NCI-H2171 treated with DMSO at 0.1 percent for 48 hours (cell line): ENCODE measurements around the gene APOLD1.
A peak's percentile ranks its signal among the peaks of the same experiment; 100 is the strongest.
"Not testable (repeated sequence)": the region's sequence is repeated elsewhere in the genome, so short reads cannot be mapped to it uniquely, and the experiment has no call there.

ENCODE experiments used
- DNase-seq: peaks from one replicate; lab custom pipeline; 2025; lab: John Stamatoyannopoulos, UW

Gene APOLD1

DNA sequence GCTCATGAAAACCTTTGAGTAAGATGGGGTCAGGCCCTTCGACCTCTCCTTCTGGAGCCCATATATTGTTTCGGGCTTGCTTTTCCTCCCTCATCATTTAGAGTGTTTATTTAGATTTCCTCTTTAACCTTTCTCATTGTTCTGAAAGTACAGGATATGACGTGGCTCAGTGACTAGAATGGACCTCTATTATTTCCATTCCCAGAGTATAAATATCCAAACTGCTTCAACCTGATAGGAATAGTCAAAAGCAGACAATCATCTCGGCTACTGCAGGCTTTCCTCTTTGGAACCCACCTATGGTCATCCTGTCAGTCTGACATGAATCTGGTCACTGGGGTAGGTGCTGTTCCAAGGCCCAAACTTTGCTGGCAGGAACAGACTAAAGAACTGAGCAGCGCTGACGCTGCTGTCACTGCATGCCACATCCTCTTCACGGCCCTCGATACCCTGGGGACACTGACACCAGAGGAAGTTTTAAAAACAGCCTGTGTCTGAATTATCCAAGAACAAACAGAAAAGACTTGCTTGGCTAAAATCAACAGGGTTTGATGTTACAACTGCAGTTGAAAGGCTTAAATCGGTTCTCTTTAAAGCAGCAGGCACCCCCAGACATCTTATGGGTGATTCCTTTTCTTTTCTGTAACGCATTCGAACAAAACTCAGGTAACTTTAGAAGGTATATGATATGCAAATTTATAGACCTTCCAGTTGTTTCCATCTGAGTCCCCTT lies 22.7 kb downstream of the APOLD1 start:
- DNase-seq = no peak

DNA sequence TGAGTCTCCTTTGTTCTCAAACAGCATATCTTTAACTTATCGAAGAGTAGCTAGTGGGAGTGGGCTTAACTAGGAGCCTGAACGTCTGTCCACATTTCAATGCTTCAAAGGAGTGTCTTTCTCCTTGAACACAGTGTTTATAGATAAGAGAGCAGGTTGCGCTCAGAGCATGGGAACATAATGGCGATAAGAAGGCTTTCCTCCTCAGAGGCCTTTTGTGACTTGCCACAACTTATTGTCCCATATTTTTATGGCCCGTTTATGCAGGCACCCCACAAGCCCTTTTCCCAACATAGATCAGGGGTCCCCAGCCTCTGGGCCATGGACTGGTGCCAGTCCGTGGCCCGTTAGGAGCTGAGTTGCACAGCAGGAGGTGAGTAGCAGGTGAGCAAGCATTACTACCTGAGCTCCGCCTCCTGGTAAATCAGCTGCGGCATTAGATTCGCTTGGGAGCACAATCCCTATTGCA lies 25.1 kb downstream of the APOLD1 start:
- no peak for DNase-seq

DNA sequence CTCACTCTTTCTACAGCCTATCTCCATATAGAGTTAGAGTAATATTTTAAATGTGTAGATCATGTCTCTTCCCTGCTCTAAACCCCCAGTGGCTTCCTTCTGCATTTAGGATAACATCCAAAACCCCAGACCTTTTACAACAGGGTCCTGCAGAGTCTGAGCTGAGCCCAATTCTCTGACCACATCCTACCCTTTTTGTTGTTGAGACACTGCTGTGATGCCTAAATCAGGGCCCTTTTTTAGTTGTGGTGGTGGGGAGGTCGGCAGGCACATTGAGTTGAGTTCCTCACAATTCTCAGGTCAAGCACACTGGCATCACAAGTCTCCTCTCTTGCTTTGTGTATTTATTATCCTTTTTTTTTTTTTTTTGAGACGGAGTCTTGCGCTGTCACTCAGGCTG lies 25.9 kb downstream of the APOLD1 start:
- DNase-seq = no peak

DNA sequence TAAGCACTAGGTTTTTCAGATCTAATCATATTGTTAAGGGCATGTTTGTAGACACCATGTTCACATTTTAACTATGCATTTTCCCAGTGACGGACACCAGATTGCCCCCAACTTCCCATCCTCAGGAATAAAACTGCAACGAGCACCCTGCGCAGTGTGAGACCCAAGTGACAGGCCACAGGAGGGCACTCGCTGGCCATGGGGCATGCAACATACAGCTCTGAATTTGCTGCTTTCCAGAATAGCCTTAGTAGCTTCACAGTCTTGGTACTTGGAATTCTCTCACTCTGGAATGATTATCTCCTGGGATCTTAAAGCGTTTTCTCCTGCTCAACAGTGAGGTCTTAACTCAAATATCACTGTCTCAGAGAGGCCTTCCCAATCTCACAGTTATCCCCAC lies 26.7 kb downstream of the APOLD1 start:
- DNase-seq = no peak

DNA sequence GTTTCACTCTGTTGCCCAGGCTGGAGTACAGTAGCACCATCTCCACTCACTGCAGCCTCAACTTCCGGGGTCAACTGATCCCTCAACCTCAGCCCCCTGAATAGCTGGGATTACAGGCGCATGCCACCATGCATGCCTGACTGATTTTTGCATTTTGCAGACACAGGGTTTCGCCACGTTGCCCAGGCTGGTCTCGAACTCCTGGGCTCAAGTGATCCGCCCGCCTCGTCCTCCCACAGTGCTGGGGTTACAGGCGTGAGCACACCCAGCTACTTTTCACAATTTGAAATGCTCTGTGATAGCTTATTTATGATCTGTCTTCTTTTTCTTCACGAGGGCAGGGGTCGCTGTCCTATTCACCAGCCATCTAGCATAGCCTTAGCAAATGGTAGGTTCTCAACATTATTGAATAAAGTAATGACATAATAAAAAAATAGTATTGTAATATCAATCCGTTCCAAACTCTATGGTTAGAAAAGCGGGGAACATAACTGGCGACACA lies 27.2 kb downstream of the APOLD1 start:
- no peak for DNase-seq

DNA sequence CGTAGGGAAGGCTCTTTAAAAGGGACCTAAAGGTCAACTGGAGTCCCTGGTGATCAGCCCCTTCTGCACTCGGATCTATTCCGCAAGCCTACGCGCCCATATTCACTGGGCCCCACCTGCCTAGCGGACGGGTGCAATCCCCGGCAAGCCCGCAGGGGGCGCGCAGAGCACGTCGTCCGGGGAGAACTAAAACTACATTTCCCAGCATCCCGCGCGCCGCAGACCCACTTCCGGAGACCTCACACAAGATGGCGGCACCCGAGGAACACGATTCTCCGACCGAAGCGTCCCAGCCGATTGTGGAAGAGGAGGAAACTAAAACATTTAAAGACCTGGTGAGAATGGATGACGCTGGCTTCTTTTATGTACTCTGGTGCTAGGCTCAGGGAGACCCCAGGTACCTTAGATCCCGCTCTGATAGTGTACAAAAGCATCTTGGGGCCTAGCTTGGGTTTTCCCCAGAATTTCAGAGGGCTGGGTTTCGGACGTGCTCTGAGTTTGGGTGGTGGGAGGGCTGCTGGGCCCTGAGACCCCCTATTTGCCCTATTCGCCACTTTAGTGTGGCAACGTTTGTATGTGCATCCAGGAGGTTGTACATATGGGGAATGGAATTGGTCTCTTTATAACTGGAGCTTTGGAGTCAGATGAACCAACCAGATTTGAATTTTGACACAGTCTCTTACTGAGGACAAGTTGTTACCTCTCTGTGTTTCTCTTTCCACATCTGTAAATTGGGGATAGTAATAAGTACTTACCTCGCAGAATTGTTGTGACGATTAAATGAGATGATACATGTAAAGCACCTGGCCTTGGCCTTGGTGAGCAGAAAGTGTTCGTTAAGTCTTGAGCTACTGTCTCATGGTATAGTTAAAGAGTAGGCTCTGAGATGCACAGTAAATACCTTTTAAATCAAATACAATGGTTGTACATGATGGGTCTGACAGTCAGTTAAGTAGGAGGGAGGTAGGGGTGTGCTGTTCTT lies 28.0 kb downstream of the APOLD1 start, which contains the start of gene DDX47:
DDX47 (plus strand) TSS at position 227 of the 982 bp plus-strand sequence; CDS start at position 249, 22 bp downstream.
- peak; percentile 82 for DNase-seq

DNA sequence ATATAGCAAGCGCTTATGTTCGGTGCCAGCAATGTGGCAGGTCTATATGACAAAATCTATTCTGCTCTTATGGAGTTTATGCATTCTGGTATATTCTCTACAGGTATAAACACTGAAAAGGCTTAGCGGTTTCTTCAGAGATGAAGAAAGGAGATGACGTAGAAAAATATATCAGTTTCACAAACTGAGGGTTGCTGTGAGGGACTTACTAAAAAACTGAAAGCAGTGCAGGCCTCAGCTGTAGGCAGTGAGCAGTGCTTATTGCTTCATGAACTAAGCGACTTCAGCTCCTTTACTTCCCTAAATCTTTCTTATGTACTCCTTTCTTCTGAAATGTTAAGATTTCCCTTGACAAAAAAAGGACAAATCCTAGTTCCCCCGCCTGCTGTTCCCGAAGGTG lies 32.2 kb downstream of the APOLD1 start:
- peak; percentile 17 for DNase-seq

DNA sequence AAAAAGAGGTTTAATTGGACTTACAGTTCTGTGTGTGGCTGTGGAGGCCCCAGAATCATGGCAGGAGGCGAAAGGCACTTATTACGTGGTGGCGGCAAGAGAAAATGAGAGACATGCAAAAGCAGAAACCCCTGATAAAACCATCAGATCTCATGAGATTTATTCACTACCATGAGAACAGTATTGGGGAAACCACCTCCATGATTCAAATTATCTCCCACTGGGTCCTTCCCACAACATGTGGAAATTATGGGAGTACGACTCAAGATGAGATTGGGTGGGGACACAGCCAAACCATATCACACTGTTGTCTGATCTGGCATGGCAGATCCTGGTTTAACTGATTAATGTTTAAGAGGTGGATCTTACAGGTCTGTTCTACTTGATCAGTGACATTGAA lies 33.2 kb downstream of the APOLD1 start:
- no peak for DNase-seq

DNA sequence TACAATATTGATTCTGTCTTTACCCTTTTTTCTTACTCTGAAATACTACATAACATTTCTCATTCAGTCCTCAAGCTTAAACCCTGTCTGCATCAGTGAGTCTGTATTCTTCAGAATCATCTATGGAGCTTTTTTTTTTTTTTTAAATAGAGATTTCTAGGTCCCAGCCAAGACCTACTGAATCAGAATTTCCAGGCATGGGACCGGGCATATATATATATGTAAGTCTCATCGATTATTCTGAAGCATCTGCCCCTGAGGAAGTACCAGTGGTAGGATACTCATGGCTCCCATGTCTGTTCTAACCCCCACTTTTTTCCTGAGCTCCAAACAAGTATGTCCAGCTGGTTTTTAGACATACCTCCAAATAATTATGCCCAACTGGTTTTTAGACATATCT lies 33.8 kb downstream of the APOLD1 start:
- no peak for DNase-seq

DNA sequence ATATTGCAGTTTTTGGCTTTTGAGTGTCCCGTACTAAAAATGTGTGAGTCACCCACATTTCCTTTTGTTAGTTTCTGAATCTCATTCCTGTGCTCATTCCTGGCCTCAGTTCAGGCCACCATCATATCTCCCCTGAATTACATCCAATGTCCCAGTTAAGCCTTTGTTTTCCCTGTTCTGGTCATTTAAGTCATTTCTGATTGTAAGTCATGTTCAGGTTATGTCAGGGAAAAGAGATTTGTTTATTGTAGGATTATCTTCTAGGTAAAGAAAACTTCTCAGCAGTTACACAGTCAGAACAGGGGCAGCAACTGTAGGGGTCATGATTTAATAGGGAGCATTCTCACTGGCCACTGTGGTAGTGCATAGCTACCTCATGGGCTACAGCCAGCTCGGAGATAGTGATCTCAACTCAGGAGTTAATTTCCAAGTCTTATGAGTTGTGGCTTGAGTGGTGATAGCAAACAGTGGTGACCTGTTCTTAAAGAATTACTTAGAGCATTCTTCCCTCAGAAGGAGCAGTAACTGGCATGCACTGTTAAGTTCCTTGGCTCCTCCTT lies 34.4 kb downstream of the APOLD1 start:
- DNase-seq = no peak

DNA sequence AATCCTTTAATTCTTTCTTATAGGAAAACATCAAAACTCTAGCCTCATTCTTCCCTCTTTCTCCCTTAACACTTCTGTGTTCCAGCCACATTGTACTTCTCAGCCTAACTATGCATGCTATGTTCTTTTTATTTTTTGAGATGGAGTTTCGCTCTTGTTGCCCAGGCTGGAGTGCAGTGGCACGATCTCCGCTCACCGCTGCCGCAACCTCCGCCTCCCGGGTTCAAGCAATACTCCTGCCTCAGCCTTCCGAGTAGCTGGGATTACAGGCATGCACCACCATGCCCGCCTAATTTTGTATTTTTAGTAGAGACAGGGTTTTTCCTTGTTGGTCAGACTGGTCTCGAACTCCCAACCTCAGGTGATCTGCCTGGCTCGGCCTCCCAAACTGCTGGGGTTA lies 34.9 kb downstream of the APOLD1 start:
- DNase-seq = not testable (repeated sequence)

DNA sequence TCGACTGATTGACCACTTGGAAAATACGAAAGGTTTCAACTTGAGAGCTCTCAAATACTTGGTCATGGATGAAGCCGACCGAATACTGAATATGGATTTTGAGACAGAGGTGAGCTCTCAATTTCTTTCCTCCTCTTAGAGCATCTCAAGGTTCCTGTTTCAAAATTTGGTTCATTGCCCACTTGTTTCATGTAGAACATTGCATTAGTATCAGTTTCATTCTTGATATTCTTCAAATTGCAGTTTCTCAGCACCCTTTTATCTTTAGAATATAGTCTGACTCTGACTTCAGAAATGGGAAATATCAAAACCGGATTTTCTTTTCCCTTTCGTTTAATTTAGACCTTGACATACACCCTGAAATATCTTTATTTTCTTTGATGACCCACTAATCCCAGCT lies 36.5 kb downstream of the APOLD1 start:
- DNase-seq = no peak

DNA sequence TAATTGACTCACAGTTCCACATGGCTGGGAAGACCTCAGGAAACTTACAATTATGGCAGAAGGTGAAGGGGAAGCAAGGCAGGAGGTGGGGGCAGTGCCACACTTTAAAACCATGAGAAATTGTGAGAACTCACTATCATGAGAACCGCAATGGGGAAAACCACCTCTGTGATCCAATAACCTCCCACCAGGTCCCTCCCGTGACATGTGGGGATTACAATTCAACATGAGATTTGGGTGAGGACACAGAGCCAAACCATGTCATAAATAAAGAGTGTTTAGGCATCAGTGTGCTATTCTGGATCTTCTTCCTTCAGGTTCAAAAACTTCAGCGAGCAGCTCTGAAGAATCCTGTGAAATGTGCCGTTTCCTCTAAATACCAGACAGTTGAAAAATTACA lies 37.4 kb downstream of the APOLD1 start:
- no peak for DNase-seq

DNA sequence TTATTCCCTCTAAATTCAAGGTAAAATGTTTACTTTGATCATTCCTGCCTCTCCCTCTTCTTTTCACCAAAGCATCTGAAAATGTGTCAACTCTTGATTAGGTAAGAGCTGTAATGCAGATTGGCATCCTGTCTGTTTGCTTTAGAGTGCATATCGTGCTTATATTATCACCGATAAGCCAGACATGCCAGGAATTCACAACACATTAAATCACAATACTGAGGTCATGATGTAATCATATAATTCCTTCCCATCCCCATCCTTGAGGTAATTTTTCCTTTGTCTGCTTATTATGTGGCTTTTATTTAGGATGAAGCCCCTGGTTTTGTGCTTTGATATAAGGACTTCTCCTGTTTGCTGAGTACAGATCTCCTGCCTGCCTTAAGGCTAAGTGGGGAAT lies 37.8 kb downstream of the APOLD1 start:
- no peak for DNase-seq

DNA sequence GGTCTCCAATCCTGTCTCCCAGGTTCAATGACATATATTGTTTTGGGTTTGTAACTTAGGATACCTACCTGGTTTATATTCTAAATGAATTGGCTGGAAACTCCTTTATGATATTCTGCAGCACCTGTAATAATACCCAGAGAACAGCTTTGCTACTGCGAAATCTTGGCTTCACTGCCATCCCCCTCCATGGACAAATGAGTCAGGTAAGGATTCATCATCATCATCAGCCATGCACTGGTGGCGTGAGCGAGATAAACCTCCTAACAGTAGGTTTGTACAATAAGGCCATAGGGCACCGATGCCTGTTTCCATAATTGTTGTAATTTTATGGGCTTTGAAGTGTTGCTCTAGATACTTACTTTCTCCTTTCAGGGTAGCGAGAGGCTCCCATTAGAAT lies 38.4 kb downstream of the APOLD1 start:
- no peak for DNase-seq

DNA sequence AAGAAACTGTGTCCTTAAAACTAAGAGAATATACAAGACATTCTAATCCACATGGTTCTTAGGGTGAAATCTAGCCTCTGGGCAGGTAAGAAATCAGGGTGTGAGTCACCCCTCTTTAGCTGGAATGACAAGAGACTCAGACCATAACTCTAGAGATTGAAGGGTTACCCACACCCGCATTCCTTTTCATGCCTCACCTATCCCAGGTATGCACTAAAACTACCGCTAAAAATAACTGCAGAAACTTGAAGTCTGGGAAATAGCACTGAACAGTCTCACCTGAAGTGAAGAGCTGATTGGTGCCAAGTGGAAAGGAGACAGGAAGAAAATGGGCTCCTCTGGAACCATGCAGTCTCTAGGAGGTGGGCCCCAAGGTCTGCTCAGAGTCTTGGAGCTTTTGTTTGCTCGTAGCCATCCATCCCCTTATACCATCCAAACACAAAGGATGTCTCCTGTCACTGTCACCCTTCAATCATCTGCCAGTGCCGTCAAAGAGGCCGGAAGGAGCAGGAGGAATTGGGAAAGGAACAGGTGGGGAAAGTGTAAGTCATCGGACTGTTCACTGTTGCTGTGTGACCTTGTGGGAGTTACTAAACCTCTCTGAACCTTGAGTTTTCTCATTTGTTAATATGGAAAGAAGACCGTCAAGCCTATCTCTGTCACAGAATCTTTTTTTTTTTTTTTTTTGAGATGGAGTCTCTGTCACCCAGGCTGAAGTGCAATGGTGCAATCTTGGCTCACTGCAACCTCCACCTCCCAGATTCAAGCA lies 50.1 kb downstream of the APOLD1 start:
- DNase-seq = no peak

DNA sequence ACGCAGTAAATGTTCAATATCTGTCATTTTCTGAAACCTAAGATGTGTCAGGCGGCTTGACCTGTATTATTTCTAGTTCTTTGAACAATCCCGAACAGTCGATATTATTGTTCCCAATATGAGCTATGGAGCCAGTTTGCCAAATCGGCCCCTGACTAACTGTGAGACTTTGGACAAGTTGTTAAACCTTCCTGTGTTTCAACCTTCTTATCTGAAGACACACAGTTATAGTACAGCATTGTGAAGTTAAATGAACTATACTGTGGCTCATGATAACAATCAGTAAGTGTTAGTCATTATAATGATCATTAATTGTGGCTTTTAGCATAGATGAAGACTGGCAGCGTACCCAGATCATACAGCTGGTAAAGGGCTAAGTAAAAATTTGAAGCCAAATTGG lies 51.1 kb downstream of the APOLD1 start:
- no peak for DNase-seq

DNA sequence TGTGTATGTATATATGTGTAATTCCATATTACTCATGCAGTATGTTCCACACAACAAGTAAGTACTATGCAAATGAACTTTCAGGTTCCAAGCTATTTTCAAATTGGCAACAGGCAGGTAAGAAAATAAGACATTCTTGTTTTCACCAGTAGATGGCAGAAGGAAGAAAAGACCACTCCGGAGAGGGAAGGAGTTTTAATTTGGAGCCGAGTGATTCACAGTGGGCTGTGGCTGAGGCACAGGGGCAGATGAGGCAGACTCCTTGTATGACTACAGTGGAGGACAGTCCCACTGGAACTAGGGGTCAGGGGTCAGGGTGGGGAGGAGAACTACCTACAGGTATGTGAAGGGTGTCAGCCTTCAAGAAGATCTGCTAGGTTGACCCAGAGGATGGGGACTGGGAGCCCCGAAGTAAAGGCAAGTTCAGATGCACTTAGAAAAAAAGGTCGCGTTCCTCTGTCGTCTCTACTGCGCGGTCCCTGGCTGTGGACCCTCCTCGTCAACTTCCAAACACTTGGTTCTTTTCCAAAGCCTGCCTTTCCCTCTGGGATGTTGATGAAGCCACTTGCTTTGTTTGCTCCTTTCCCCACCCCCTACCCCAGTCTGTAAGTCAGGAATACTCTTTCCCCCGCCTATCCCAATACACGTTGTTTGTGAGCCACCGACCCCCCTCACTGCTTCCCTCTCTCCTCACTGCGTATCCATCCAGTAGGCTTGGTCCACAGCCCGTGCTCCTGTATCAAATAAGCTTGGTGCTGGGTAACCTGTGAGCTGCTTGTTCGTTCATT lies 51.8 kb downstream of the APOLD1 start:
- peak; percentile 18 for DNase-seq

DNA sequence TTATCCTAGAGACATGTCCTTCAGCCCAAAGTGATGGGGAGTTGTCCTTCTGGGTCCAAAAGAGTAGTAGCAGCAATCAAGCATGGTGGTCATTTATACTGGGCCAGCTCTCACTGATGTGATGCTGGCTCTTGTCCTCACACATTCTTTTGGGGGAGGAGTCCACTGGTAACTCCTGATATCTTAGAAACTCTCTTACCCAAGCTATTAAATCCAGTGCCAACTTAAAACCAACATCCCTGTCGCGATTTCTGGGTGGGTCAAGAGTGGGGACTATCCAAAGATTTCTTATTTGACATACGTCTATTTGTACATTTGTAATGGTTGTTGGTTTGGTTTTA lies 52.3 kb downstream of the APOLD1 start:
- no peak for DNase-seq

DNA sequence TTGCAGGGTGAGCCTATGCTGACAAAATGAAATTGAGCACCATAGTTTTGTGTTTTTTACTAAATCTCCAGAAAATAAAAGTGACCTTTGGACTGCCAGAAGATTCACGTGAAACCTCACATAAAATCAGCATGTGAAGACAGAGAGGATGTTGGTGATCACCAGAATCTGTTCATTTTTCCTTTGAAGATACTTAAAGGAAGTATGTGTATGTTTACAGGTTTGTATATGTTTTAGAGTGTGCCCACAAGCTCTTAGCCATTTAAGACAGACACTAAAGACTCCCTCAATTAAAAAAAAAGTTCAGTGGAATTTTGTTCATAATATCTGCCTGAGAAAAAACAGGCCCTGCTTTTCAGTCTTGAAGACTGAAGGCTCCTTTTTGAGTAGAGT lies 53.5 kb downstream of the APOLD1 start:
- DNase-seq = no peak

DNA sequence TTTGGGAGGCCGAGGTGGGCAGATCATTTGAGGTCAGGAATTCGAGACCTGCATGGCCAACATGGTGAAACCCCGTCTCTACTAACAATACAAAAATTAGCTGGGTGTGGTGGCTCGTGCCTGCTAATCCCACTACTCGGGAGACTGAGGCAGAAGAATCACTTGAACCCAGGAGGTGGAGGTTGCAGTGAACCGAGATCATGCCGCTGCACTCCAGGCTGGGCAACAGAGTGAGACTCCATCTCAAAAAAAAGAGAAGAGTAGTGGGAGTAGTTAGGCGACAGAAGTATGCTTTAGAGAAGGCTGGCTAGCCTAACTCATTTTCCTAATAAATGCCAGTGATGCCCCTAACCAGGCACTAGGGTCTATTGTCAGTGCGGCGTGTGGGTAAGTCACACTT lies 54.0 kb downstream of the APOLD1 start:
- DNase-seq = not testable (repeated sequence)
